HL-60 (cell line): ENCODE data around the gene ARHGEF4.

Experiments used
- CTCF ChIP-seq: IDR thresholded peaks from one replicate; pipeline ENCODE4 v1.5.1; 2011; ENCODE audit warnings: low read length, control low read depth, inconsistent platforms; ENCODE audit not compliant: insufficient read depth
- POLR2AphosphoS5 ChIP-seq: IDR thresholded peaks from 2 replicates; pipeline ENCODE4 v1.6.1; 2012; ENCODE audit warnings: low read depth

DNA sequence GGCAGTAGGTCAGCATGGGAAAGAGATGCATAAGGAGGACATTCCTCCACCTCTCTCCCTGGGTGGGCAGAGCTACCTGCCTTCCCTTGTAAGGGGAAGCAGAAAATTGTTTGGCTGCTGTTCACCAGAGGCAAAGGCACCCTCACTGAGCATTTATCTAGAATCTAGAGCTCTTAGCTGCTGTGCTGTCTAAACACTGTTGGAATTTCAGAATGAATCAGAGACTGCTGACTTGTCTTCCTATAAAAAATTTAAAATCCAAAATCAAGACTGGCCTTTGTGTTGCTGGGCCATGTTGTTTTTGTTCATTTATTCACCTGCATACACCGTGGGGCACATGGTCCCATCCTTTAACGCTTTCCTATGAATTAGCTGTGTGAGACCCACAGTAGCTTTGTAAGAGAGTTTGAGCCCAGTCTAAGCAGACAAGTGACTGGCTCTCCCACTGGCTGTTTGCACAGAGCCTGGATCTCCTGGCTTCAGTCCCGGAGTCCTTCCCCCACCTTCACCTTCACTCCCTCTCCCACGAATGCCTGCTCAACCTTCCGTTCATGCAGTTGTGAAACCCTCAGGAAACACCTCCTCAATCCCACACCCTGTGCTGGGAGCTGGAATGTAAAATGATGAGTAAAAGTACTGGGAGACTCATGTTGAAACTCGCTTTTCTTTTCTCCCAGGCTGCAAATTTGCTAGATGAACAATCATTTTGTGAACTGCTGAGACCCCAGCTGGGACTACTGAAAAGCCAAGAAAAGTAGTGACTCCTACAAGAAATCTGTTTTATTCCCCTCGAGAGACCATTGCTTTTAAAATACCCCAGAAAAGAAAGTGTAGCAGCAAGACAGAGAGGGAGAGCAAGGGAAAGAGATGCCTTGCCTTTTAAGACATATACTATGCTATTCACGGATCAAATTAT is 180.4 kb downstream of the ARHGEF4 start:
- TF ChIP-seq CTCF (no peak), POLR2AphosphoS5 (no peak)
